Stimulated activated CD8-positive, alpha-beta memory T cell treated with anti-CD3 and anti-CD28 coated beads, Interleukin-4, amount 100 ng/mL, for 1 hour (primary cell): ENCODE measurements around the gene PROX1.

Experiments used
- DNase-seq, 2 donors: peaks; one replicate each; pipeline ENCODE4 v3.0.0-alpha.2; 2020; ENCODE audit warnings: low read depth in 2 of 2, low spot score in 1 of 2

Gene PROX1

DNA sequence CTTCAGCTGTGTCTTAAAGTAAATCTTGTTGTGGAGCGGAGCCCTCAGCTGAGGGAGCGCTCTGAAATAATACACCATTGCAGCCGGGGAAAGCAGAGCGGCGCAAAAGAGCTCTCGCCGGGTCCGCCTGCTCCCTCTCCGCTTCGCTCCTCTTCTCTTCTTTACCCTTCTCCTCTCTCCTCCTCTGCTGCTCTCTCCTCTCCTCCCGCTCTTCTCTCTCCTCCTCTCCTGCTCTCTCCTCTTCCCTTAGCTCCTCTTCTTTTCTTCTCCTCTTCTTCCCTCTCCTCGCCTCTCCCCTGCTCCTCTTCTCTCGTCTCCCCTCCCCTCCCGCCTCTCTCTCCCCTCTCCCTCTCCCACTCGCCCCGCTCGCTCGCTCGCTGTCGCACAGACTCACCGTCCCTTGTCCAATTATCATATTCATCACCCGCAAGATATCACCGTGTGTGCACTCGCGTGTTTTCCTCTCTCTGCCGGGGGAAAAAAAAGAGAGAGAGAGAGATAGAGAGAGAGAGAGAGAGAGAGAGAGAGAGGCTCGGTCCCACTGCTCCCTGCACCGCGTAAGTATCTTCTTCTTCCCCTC lies at the start of gene PROX1:
TSS of gene PROX1 (plus strand) at position 47 of the 580 bp plus-strand sequence. CDS start 8,563 bp downstream, outside the sequence.
- no peak for DNase-seq

GRCh38 chr1:213938776-213939175 lies 49.0 kb upstream of the PROX1 start:
- DNase-seq = no peak

- DNase-seq = no peak
Observed at GRCh38 chr1:213939888-213940287, 47.9 kb upstream of the PROX1 start.

DNA sequence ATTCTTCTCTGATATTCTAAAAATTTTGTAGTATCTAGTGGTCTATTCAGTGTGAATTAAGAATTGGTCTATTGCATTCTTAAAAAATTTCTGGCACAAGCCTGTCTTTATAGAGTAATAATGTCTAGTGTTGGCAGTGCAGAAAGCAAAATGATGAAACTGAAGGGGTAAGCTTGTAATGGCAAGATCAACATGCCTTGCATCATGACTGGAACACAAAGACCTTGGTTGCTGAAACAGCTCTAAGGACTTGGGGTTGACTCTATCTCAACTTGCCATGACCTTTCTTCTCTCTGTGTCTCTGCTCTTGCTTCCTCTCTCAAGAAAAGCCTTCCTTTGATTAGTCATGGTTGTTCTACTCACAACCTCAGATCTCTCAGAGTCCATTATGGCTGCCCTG lies 46.8 kb upstream of the PROX1 start:
- no peak for DNase-seq

DNA sequence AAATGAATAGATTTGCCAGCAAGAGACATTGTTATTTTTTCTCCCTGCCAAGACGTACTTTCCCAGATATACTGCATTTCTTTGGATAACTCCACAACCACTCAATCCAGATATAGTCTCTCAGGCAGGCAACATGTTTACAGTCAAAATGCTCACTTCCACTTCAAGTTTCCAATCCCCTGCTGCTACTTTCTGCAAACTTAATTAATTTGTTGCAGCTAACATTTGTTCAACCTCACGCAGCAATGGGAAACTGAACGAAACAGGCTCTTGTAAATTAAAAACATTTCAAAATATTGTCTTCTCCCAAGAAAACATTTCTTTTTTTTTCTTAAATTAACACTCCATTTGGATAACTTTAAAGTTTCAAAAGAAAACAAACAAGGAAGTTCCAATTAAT lies 45.7 kb upstream of the PROX1 start:
- DNase-seq = no peak

GRCh38 chr1:213947200-213947801 lies 40.5 kb upstream of the PROX1 start:
- DNase-seq = no peak

DNA sequence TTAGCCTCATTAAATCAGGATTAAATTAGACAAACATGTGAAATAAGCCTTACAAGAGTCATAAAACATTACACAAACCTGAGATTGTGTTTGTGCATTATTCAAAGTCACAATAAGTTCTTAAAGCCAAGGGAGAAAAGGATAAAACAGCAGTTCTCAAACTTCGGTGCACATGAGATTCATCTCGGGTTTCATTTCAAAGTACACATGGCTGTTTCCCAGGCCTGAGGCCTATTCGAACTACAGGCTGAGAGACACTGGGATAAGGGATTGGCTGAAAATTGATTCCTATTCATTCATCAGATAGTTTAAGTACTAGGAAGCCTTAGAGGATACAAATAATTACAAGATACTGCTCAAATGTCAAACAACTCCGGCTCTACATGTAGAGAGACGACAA lies 35.9 kb upstream of the PROX1 start:
- no peak for DNase-seq

DNA sequence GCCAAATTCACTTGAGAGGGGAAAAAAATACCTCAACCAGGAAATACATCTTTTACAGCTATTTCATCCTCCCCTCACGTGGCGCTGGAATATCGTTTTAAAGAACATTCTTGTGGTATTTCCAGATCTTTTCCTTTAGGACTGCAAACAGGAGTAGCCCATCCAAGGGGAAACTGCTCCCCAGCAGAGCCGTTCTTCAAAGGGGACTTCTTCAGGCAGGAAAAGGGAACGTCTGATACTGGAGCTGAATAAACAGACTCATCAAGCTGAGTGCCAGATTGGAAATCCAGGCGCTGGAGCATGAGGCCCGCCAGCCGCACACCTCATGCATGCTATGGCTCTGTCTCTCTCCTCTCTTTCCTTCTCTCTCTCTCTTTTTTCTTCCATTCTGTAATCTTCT lies 34.0 kb upstream of the PROX1 start:
- no peak for DNase-seq

DNA sequence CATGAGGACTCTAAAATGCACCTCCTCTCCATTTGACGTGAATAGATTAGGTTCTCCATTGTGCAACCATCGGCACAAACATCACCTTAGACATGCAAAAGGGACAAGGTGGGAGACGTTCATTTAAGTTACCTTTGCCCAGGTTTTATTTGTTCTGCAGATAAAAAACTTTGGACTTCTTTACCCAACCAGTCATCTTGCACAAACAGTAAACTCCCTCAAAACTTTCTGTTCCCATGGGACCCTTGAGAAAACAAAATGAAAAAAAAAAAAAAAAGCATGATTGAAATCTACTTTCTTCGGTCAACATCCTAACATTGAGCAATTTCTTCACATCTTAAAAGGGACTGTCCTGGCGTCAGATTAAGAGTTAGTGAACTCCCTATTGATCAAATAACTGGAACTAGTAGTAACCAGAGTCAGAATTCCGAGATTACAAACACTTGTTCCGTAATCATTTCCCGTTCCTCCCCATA lies 31.4 kb upstream of the PROX1 start:
- no peak for DNase-seq

GRCh38 chr1:213958346-213958745 lies 29.4 kb upstream of the PROX1 start:
- no peak for DNase-seq

DNA sequence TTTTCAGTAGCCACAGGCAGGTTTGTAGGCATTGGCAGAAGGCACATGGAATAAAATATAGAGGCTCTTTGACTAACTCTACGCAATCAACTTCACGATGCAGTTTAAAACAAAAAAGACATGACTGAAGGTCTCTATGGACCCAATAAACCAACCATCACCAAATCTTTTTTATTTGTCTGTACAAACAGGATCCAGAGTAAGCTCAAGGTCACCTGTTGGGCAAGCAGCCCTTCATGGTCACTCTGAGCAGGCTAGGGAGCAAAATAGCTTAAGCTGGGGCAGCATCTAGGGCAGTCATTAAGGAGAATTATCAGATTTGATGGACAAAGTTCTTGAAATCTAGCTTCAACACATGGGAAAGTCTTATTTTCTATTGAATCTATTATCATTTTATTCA lies 26.8 kb upstream of the PROX1 start:
- DNase-seq = no peak

GRCh38 chr1:213962508-213962907 lies 25.3 kb upstream of the PROX1 start:
- DNase-seq = no peak

GRCh38 chr1:213966122-213966521 lies 21.7 kb upstream of the PROX1 start:
- no peak for DNase-seq

GRCh38 chr1:213968146-213968825 lies 19.5 kb upstream of the PROX1 start:
- no peak for DNase-seq

DNA sequence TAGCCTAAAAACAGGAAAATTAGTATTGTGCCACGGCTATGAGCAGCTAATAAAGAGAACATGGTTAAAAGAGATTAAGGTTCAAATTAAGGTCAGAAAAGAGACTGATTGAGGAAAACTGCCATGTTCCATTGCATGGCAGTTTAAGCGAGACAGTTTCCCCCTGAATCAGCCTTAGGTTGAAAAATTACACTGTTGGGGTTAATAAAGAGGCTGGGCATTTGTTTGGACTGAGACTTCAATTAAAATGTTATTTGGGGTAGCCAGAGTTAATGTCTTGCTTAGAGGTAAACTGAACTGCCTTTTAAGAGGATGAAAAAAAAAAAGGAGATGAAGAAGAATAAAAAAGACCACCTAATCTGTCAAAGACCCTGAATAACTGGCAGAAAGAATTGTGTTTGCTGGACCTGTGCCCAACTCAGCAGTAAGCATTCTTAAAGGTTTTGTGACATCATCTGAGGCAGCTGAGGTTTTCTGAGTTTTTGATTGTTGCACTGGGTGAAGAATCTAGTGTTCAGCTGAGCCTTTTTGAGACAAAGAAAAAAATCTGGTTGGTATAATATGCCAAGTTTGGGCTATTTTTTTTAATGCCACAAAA lies 17.7 kb upstream of the PROX1 start:
- no peak for DNase-seq

DNA sequence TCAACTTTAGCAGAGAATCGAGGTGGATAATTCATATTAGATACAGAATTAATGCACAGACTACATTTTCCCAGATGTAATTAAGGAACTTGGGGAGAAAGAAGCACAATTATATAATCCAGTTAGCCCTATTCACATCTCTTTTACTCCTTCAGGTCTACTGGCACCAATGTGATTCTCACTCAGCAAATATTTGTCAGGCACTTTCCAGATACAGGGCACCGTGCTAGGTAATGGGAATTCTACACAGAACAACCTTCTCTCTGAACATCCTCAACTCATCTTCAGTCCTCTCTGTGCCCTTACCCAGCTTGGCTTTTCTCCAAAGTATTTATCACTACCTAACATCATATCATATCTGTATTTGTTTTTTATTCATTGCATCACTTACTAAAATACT lies 15.6 kb upstream of the PROX1 start:
- no peak for DNase-seq

- DNase-seq = no peak
Observed at GRCh38 chr1:213973129-213973528, 14.6 kb upstream of the PROX1 start.

DNA sequence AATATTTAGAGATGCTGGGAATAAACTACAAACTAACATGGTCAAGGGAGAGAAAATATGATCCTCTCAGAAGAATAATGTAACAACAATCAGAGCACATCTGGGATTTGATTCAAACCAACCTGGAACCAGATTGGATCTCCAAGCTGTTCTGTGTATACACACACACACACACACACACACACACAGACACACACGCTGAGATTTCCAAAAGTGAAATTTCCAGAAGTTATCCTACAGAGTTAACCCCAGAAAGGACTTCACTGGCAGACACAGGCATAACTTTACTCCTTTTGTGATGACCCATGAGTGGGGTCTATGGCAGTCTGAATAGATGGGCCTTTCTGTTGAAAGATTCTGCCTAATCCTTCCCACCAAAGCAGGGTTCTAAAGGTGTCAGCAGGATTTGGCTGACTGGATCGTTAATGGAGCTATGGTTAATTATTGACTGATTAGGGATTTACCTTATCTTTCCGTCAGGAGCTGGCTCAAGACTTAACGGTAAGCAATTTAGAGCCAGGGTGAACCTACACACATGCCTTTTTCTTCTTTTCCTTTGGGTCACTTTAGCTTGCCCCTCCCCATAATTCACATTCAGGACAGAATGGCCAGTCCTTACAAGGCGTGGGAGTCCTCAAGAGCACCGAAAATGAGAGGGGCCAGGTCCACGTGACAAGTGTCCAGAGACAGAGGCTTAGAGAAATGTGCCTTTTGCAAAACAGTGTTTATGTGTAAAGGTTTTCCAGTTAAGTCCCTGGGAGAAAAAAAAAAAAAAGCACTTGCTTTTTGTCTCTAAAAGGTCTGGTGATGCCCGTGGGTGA lies 10.9 kb upstream of the PROX1 start:
- DNase-seq = no peak

- DNase-seq = no peak
Observed at GRCh38 chr1:213977486-213977842, 10.3 kb upstream of the PROX1 start.

- DNase-seq = no peak
Observed at GRCh38 chr1:213977909-213978308, 9.9 kb upstream of the PROX1 start.
